Heart left ventricle (tissue), 16 donors: ENCODE measurements around the gene CCDC197. TPM values are rescaled to one million over a fixed set of nuclear protein-coding genes. Genes with fewer than 3 reads are reported as not detected.

ENCODE experiments used
- ATAC-seq, 4 donors: fragments of 200-7000 bp; cut with Tn5 transposase; one replicate each; pipeline ENCODE4 v1.9.1; 2020 to 2022; ENCODE audit warnings: moderate library complexity in 4 of 4, mild to moderate bottlenecking in 3 of 4, moderate number of reproducible peaks in 1 of 4
- DNase-seq, 5 donors: peaks; one replicate each; pipeline ENCODE4 v3.0.0-alpha.2; 2020
- H3K27ac ChIP-seq, 12 donors: fragments of 200-600 bp; sonication (generic) in 4 of 12; one replicate each; pipeline versions ENCODE4 v1.5.0 to v1.8.0; 2016 to 2022; ENCODE audit warnings: mild to moderate bottlenecking in 2 of 12
- H3K27me3 ChIP-seq, 9 donors: fragments of 200-600 bp; sonication (generic) in 2 of 9; one replicate each; pipeline versions ENCODE4 v1.5.1 to v1.8.0; 2016 to 2022; ENCODE audit warnings: mild to moderate bottlenecking in 3 of 9
- H3K36me3 ChIP-seq, 9 donors: fragments of 200-600 bp; sonication (generic) in 2 of 9; one replicate each; pipeline versions ENCODE4 v1.5.0 to v1.8.0; 2018 to 2022; ENCODE audit warnings: mild to moderate bottlenecking in 2 of 9
- H3K4me1 ChIP-seq, 12 donors: fragments of 200-600 bp; sonication (generic) in 4 of 12; one replicate each; pipeline versions ENCODE4 v1.5.0 to v1.8.0; 2016 to 2022; ENCODE audit warnings: mild to moderate bottlenecking in 3 of 12
- H3K4me3 ChIP-seq, 12 donors: fragments of 200-600 bp; sonication (generic) in 4 of 12; one replicate each; pipeline versions ENCODE4 v1.5.0 to v1.8.0; 2017 to 2022; ENCODE audit warnings: mild to moderate bottlenecking in 9 of 12, moderate library complexity in 4 of 12
- H3K9me3 ChIP-seq, 12 donors: fragments of 200-600 bp; sonication (generic) in 4 of 12; one replicate each; pipeline versions ENCODE4 v1.5.0 to v1.8.0; 2016 to 2022; ENCODE audit warnings: mild to moderate bottlenecking in 1 of 12
- POLR2A ChIP-seq, 2 donors: fragments of 450-650 bp; IDR thresholded peaks; one replicate each; pipeline ENCODE4 v1.6.1; 2017; ENCODE audit warnings: antibody characterized with exemption in 2 of 2, mild to moderate bottlenecking in 2 of 2, moderate library complexity in 2 of 2
- WGBS, 4 donors: extraction: QIAGEN DNeasy Blood & Tissue Kit in 2 of 4; methylation state at CpG; one replicate each; pipeline versions ENCODE4 v1.1.5 to v1.1.7; 2013 to 2018; 5-methylcytosine and 5-hydroxymethylcytosine counted together
- intact Hi-C, 10 donors: fragments of 100-400 bp; cut with DNase I; formaldehyde crosslinking; loops; one replicate each; pipeline versions ENCODE4 v1.11.1 to v1.14.2; 2022
- polyA plus RNA-seq, 2 donors: library from polyadenylated mRNA; stranded (reverse); fragments of 200-250 nt; gene quantifications; one replicate each; pipeline ENCODE4 v1.2.3, GENCODE V29; 2013
- total RNA-seq, 9 donors: library from RNA; depleted of rRNA in 2 of 9; stranded (reverse); fragments of >200 nt in 2 of 9; fragmentation: NEBNext Ultra II Directional in 3 of 9; extraction: Animal tissue kit (Norgen Biotek cat#: 25700) in 3 of 9; gene quantifications; one replicate each; pipeline versions ENCODE4 v1.1.0 to v1.2.4, GENCODE V29; 2016 to 2023
- TF ChIP-seq, protein P1 (sequence below), 12 donors: fragments of 200-600 bp; sonication (generic) in 4 of 12; IDR thresholded peaks; one replicate each; pipeline versions ENCODE4 v1.5.0 to v1.8.0; 2018 to 2022; ENCODE audit warnings: antibody characterized with exemption in 12 of 12, mild to moderate bottlenecking in 5 of 12
- donor health status: ischemic (EF 13 %, LVEDD 7.1; RV severe dilation, severe dysfunction).
- donor health status: healthy with polysubstance abuse.
- donor health status: DM: no; HTN: yes; CAD: no.
- donor health status: DM: no; HTN: no; CAD: no.
- donor health status: ischemic (EF 25% LVEDD 6.9; RV normal size, moderate dysfunction).
- donor health status: ischemic (EF 25% LVEDD 5.7; RV mildly dilated, moderate dysfunction).
- donor health status: healthy.
- donor health status: DM: yes; HTN: yes; CAD: no.
- donor health status: ischemic (EF 35%, LVEDD 5.7; RV mildly dilated, moderate dysfunction).
- donor health status: nonischemic (EF 11% LVEDD 7.7; RV severe dilation, severe dysfunction).
- donor health status: DM: yes; HTN: yes; CAD: no.
- donor health status: PGD.
- donor health status: ischemic (EF 29% LVEDD 5.4; RV normal size, mild dysfunction).
- donor health status: nonischemic (EF 23%, LVEDD 6.1; RV moderate dilation, normal function).

The CCDC197 gene
- total and polyA plus RNA-seq, 11 donors = 0.23 to 1.4 (median 0.88) TPM; not detected in 4

DNA sequence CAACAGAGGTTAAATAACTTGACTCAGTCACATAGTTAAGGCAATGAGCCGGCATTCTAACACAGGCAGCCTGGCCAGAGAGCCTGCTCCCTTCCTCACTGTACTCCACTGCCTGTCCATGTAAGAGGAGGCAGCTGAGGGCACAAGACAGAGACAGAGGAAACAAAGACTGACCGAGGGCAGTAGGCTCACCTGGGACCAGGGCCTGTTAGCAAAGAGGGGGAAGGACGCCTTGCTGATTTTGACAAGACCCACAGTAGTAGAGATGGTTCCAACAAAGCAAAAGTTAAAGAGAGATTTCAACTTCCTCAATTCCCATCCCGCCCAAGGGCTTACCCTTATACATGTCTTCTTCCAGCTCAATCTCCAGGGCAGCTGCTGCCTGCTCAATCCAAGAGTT, 55.6 kb downstream of the CCDC197 start:
- peak in 1 of 5 donors; percentile 1 for DNase-seq
- intact Hi-C loops = loop anchor here in 4 of 10 donors (5.0 kb wide), 1 partner anchor 85 kb away; no protein-coding TSS in a partner anchor
- H3K27me3 ChIP-seq = no peaks in the 10 kb centered on the region
- no peak for ATAC-seq
- H3K27ac ChIP-seq = peak overlapping the region in 1 of 12 donors; percentile 36
- peaks cover 0 to 100% (median 97%) of the 10 kb centered on the region in 9 donors for H3K36me3 ChIP-seq
- WGBS, 4 donors = 81 to 87% (median 85%) methylated on average over 4 of the region's 4 CpGs
- no peak overlapping the region for H3K4me3 ChIP-seq
- TF ChIP-seq, protein P1, sequence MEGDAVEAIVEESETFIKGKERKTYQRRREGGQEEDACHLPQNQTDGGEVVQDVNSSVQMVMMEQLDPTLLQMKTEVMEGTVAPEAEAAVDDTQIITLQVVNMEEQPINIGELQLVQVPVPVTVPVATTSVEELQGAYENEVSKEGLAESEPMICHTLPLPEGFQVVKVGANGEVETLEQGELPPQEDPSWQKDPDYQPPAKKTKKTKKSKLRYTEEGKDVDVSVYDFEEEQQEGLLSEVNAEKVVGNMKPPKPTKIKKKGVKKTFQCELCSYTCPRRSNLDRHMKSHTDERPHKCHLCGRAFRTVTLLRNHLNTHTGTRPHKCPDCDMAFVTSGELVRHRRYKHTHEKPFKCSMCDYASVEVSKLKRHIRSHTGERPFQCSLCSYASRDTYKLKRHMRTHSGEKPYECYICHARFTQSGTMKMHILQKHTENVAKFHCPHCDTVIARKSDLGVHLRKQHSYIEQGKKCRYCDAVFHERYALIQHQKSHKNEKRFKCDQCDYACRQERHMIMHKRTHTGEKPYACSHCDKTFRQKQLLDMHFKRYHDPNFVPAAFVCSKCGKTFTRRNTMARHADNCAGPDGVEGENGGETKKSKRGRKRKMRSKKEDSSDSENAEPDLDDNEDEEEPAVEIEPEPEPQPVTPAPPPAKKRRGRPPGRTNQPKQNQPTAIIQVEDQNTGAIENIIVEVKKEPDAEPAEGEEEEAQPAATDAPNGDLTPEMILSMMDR (IDR thresholded peaks at IDR 0.05) = no peak
- TF ChIP-seq POLR2A (IDR thresholded peaks at IDR 0.05) = no peak
- peaks cover 0 to 45% (median 25%) of the 10 kb centered on the region in 12 donors for H3K4me1 ChIP-seq
- H3K9me3 ChIP-seq = no peaks in the 10 kb centered on the region

DNA sequence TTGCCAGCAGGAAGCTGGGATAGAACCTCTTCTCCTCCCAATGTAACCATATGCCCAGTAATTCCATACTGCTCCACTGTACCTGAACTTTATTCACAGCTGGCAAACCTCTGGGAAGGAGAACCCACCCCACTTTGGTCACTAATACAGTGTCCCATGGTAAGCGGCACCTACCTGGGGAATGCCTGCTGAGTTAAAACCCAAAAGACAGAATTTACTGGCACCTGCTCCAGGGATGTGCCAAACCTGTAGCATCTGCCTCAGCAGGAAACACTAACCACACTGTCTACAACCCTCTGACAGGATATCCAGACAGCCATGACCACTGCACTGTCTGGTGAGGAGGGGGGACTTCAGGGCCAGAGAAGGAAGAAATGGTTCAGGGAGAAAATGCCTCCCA, 57.3 kb downstream of the CCDC197 start:
- no peaks in the 10 kb centered on the region for H3K27me3 ChIP-seq
- H3K9me3 ChIP-seq = no peaks in the 10 kb centered on the region
- no peak overlapping the region for H3K27ac ChIP-seq
- TF ChIP-seq POLR2A (IDR thresholded peaks at IDR 0.05) = no peak
- TF ChIP-seq, protein P1 (IDR thresholded peaks at IDR 0.05) = no peak
- 98 to 100% (median 99%) methylated on average over 1 of the region's 1 CpG for WGBS, 4 donors
- intact Hi-C loops = loop anchor here in 4 of 10 donors (5.0 kb wide), 1 partner anchor 83 kb away; no protein-coding TSS in a partner anchor
- H3K4me3 ChIP-seq = no peak overlapping the region
- H3K36me3 ChIP-seq = peaks cover 0 to 100% (median 98%) of the 10 kb centered on the region in 9 donors
- peaks cover 0 to 42% (median 28%) of the 10 kb centered on the region in 12 donors for H3K4me1 ChIP-seq
- ATAC-seq (no peak), DNase-seq (no peak)

DNA sequence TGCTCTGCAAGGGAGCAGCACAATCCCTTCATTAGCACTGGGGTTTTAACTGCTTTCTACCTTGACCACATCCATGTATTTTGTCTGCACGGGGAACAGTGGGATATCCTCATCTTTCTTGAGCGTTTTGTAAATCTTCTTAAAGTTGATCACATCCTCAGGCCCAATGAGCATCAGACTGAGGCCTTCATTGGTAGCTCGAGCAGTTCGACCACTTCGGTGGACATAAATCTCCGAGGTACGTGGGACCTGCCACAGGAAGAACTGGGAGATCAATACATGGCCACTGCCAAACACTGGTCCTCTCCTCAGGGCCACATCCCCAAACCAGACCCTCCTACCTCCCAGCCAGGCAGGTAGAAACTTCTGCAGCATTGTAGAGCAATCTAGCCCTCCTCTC, 57.8 kb downstream of the CCDC197 start:
- intact Hi-C loops = loop anchor here in 4 of 10 donors (5.0 kb wide), 1 partner anchor 82 kb away; no protein-coding TSS in a partner anchor
- no peak for ATAC-seq
- peaks cover 0 to 100% (median 98%) of the 10 kb centered on the region in 9 donors for H3K36me3 ChIP-seq

DNA sequence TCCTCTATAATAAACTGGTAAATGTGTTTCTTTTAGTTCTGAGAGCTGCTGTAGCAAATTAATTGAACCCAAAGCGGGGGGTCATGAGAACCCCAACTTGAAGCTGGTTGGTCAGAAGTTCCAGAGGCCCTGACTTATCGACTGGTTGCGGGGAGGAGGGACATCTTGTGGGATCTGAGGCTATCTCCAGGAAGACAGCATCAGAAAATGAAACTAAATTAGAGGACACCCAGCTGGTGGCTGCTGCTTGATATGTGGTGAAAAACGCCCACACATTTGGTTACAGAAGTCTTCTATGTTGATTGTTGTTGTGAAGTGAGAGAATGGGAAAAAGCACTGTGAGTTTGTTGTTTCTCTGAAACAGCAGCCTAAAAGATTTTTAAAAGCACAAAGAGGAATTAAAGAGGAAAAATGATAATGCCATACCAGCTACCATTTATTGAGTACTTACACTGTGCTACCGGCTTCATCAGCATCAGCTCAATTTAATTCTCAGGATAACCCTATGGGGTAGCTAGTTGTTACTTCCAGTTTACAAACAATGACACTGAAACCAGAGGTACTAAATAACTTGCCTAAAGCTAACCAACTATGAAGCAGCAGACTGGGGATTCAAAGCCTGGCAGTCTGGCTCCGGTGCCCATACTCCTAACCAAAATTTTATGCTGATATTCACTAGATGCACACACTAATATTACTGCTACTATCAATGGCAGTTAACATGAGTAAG, 59.6 kb downstream of the CCDC197 start:
- no peak overlapping the region for H3K4me3 ChIP-seq
- DNase-seq = no peak
- WGBS, 4 donors = 76 to 87% (median 81%) methylated on average over 6 of the region's 6 CpGs

More for the DNA sequence above, 57.8 kb downstream of the CCDC197 start:
- TF ChIP-seq POLR2A (IDR thresholded peaks at IDR 0.05) = no peak
- TF ChIP-seq, protein P1 (IDR thresholded peaks at IDR 0.05) = no peak
- no peak for DNase-seq
- 94 to 99% (median 95%) methylated on average over 7 of the region's 7 CpGs for WGBS, 4 donors
- Histone ChIP-seq H3K27ac (no peak overlapping the region), H3K27me3 (no peaks in the 10 kb centered on the region), H3K9me3 (no peaks in the 10 kb centered on the region), H3K4me3 (no peak overlapping the region), H3K4me1 (peaks cover 0 to 47% (median 29%) of the 10 kb centered on the region in 12 donors)

More for the DNA sequence above, 59.6 kb downstream of the CCDC197 start:
- Histone ChIP-seq H3K4me1 (peaks cover 0 to 37% (median 23%) of the 10 kb centered on the region in 12 donors), H3K27ac (peak overlapping the region in 1 of 12 donors; percentile 59), H3K27me3 (no peaks in the 10 kb centered on the region), H3K9me3 (no peaks in the 10 kb centered on the region), H3K36me3 (peaks cover 0 to 100% (median 98%) of the 10 kb centered on the region in 9 donors)
- ATAC-seq = no peak
- intact Hi-C loops = no loop called here
- no peak for TF ChIP-seq POLR2A (IDR thresholded peaks at IDR 0.05)
- TF ChIP-seq, protein P1 (IDR thresholded peaks at IDR 0.05) = no peak
